ENCODE data around the gene KCNRG.
"Not testable (repeated sequence)": the region's sequence is repeated elsewhere in the genome, so short reads cannot be mapped to it uniquely, and the experiment has no call there.

The KCNRG gene

DNA sequence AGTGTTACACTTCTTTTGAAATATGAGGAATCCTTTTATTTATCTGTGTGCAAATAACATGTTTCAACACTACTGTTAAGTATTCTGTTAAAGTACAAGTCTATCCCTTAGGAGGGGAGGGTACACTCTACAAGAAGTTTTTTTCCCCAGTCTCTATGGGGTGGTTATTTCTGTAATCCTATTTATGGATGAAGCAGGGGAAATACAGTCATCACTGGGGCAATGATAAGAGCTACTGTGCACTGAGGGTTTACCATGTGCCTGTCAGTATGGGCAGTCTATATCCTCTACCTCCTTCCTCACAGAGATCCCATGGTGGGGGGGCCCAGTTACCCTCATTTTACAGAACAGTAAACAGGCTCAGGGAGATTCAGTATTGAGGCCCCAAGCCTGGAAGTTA, 35.0 kb upstream of the KCNRG start:
- TF ChIP-seq, protein P1, sequence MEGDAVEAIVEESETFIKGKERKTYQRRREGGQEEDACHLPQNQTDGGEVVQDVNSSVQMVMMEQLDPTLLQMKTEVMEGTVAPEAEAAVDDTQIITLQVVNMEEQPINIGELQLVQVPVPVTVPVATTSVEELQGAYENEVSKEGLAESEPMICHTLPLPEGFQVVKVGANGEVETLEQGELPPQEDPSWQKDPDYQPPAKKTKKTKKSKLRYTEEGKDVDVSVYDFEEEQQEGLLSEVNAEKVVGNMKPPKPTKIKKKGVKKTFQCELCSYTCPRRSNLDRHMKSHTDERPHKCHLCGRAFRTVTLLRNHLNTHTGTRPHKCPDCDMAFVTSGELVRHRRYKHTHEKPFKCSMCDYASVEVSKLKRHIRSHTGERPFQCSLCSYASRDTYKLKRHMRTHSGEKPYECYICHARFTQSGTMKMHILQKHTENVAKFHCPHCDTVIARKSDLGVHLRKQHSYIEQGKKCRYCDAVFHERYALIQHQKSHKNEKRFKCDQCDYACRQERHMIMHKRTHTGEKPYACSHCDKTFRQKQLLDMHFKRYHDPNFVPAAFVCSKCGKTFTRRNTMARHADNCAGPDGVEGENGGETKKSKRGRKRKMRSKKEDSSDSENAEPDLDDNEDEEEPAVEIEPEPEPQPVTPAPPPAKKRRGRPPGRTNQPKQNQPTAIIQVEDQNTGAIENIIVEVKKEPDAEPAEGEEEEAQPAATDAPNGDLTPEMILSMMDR (IDR thresholded peaks at IDR 0.05; ENCODE audit: low read depth, low read length, missing control alignments): no peak
- DNase-seq (ENCODE audit: extremely low read depth, low read depth): no peak
- H3K4me3 ChIP-seq (replicated peaks; ENCODE audit: low read depth, low read length): no peak overlapping the region

DNA sequence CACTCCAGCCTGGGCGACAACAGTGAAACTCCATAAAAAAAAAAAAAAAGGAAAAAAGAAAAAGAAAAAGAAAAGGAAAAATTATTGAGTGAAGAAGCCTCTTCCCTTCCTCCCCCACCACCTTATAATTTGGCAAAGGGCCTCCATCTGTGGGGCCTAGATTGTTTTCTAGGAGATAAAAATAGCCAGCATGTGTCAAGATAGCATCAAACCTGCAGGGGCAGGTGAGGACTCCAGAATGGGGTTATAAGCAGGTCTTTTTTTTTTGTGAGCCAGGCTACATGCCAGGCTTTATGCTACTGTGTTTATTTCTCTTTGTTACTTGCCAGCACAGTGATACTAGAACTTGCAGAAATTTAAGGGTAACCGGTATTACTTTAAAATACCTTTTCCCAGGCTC, 30.1 kb upstream of the KCNRG start:
- TF ChIP-seq, protein P1 (IDR thresholded peaks at IDR 0.05; ENCODE audit: low read depth, low read length, missing control alignments): no peak

DNA sequence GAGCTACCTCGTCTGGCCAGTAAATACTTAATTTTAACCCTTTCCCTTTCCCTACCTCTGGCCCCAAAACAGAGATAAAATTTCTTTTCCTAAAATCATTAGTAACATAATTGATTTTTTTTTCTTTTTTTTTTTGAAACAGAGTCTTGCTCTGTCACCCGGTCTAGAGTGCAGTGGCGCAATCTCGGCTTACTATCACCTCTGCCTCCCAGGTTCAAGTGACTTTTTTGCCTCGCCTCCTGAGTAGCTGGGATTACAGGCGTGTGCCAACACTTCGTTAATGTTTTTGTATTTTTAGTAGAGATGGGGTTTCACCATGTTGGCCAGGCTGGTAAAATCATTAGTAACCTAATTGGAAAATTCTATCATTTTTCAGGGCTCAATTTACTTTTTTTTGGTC, 28.8 kb upstream of the KCNRG start:
- TF ChIP-seq, protein P1 (IDR thresholded peaks at IDR 0.05; ENCODE audit: low read depth, low read length, missing control alignments): no peak
- no peak overlapping the region for H3K4me3 ChIP-seq (replicated peaks; ENCODE audit: low read depth, low read length)
- DNase-seq (ENCODE audit: extremely low read depth, low read depth): no peak

More for the DNA sequence above, 30.1 kb upstream of the KCNRG start:
- no peak for DNase-seq (ENCODE audit: extremely low read depth, low read depth)
- no peak overlapping the region for H3K4me3 ChIP-seq (replicated peaks; ENCODE audit: low read depth, low read length)

DNA sequence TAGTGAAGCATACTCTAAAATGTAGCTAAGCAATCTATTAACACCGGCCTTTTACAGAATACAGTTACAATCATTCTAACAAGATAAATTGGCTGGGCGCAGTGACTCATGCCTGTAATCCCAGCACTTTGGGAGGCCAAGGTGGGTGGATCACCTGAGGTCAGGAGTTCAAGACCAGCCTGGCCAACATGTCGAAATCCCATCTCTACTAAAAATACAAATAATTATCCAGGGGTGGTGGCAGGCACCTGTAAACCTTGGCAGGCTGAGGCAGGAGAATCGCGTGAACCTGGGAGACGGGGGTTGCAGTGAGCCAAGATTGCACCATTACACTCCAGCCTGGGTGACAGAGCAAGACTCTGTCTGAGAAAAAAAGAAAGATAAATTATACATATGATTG, 24.6 kb upstream of the KCNRG start:
- not testable (repeated sequence) for H3K4me3 ChIP-seq (replicated peaks; ENCODE audit: low read depth, low read length); DNase-seq (ENCODE audit: extremely low read depth, low read depth)

DNA sequence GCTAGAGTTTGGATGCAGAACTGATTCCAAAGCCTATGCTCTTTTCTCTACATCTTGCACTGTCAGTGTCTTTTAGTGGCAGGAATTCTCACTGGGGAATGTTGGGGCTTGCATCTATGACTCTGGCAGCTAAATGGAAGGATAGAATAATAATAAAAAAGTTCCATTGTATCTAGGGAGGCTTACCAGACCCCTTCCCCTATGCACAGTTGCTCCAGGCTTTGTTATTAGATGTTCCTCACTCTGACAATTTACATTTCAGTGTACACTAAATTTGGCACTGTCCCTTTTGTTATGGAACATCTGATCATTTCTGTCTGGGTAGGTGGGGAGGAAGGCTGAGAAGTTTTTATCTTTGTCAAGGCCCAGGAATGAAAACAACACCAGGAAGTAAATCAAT, 22.1 kb upstream of the KCNRG start:
- DNase-seq (ENCODE audit: extremely low read depth, low read depth): no peak
- H3K4me3 ChIP-seq (replicated peaks; ENCODE audit: low read depth, low read length): no peak overlapping the region
- TF ChIP-seq, protein P1 (IDR thresholded peaks at IDR 0.05; ENCODE audit: low read depth, low read length, missing control alignments): no peak

DNA sequence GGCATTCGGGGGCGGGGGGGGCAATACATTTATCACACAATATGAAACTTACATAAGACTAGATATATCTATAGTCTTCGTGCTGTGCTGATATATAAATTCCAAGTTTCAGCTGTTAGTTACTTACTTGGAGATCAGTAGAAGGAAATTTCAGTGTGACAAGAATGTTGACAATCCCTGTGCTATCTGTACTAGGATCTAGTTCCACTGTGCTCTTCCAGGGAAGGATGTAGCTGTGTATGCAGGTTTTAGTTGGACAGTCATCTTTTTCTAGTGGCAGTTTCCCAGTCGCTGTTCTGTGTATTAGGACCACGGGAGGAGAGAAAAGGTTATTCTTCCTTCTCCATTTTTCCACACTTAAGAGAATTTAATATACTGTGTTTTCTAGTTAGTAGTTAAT, 21.6 kb upstream of the KCNRG start:
- TF ChIP-seq, protein P1 (IDR thresholded peaks at IDR 0.05; ENCODE audit: low read depth, low read length, missing control alignments): no peak
- H3K4me3 ChIP-seq (replicated peaks; ENCODE audit: low read depth, low read length): no peak overlapping the region
- DNase-seq (ENCODE audit: extremely low read depth, low read depth): no peak

DNA sequence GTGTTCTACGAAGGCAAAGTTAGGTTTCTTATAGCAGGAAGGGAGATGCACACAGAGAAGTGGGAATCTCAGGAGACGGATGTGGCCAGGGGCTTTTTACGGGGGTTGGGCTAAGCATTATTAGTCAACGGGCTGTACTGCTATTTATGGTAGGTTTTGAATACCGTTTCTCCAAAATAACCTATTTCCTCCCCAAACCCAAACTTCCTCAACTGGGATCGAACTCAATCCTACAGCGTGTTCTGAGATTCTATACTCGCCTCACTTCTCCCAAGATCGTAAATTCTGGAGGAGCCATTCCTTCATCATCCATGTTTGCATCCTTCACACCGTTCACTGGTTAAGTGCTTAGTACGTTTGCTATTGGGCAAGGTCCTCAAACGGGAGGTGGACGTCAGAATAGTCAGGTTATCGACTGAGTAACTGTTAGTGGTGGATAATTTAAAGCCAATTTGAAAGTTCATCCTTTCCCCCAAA, 19.6 kb upstream of the KCNRG start:
- H3K4me3 ChIP-seq (replicated peaks; ENCODE audit: low read depth, low read length): peak overlapping the region; percentile 62
- no peak for DNase-seq (ENCODE audit: extremely low read depth, low read depth)
- TF ChIP-seq, protein P1 (IDR thresholded peaks at IDR 0.05; ENCODE audit: low read depth, low read length, missing control alignments): no peak
